Measurements from ENCODE around the gene EAF2.
A peak's percentile ranks its signal among the peaks of the same experiment; 100 is the strongest.

The EAF2 gene

GRCh38 chr3:121821421-121822199, 13.4 kb upstream of the EAF2 start:
- no peak for DNase-seq (ENCODE audit: extremely low read depth, insufficient read length)
- Histone ChIP-seq H3K36me3 (ENCODE audit: control insufficient read depth, insufficient read depth, low read length) (peaks cover 7% of the 10 kb centered on the region), H3K4me3 (replicated peaks; ENCODE audit: low read depth, low read length) (no peak overlapping the region), H3K27me3 (replicated peaks; ENCODE audit: control insufficient read depth, insufficient read depth, low read length) (no peaks in the 10 kb centered on the region)
- TF ChIP-seq CTCF (IDR thresholded peaks at IDR 0.05; ENCODE audit: insufficient read depth, low read length, poor library complexity, severe bottlenecking) = no peak

- Histone ChIP-seq H3K4me3 (replicated peaks; ENCODE audit: low read depth, low read length) (no peak overlapping the region), H3K36me3 (ENCODE audit: control insufficient read depth, insufficient read depth, low read length) (peaks cover 6% of the 10 kb centered on the region), H3K27me3 (replicated peaks; ENCODE audit: control insufficient read depth, insufficient read depth, low read length) (no peaks in the 10 kb centered on the region)
- no peak for DNase-seq (ENCODE audit: extremely low read depth, insufficient read length)
- no peak for TF ChIP-seq CTCF (IDR thresholded peaks at IDR 0.05; ENCODE audit: insufficient read depth, low read length, poor library complexity, severe bottlenecking)
These were observed 12.0 kb upstream of the EAF2 start for GRCh38 chr3:121822973-121823372.

- TF ChIP-seq CTCF (IDR thresholded peaks at IDR 0.05; ENCODE audit: insufficient read depth, low read length, poor library complexity, severe bottlenecking) = no peak
- H3K27me3 ChIP-seq (replicated peaks; ENCODE audit: control insufficient read depth, insufficient read depth, low read length) = no peaks in the 10 kb centered on the region
- peak overlapping the region; percentile 97 for H3K4me3 ChIP-seq (replicated peaks; ENCODE audit: low read depth, low read length)
- H3K36me3 ChIP-seq (ENCODE audit: control insufficient read depth, insufficient read depth, low read length) = no peaks in the 10 kb centered on the region; the same call in none of the 2 replicates
- DNase-seq (ENCODE audit: extremely low read depth, insufficient read length) = no peak
These were observed 795 bp upstream of the EAF2 start for GRCh38 chr3:121834157-121834670.

GRCh38 chr3:121835465-121835801, 424 bp downstream of the EAF2 start:
- DNase-seq (ENCODE audit: extremely low read depth, insufficient read length) = no peak
- H3K27me3 ChIP-seq (replicated peaks; ENCODE audit: control insufficient read depth, insufficient read depth, low read length) = no peaks in the 10 kb centered on the region
- no peaks in the 10 kb centered on the region; the same call in none of the 2 replicates for H3K36me3 ChIP-seq (ENCODE audit: control insufficient read depth, insufficient read depth, low read length)
- TF ChIP-seq CTCF (IDR thresholded peaks at IDR 0.05; ENCODE audit: insufficient read depth, low read length, poor library complexity, severe bottlenecking) = no peak
- peak overlapping the region; percentile 97 for H3K4me3 ChIP-seq (replicated peaks; ENCODE audit: low read depth, low read length)

- Histone ChIP-seq H3K27me3 (replicated peaks; ENCODE audit: control insufficient read depth, insufficient read depth, low read length) (no peaks in the 10 kb centered on the region), H3K4me3 (replicated peaks; ENCODE audit: low read depth, low read length) (peak overlapping the region; percentile 97), H3K36me3 (ENCODE audit: control insufficient read depth, insufficient read depth, low read length) (no peaks in the 10 kb centered on the region; the same call in none of the 2 replicates)
- DNase-seq (ENCODE audit: extremely low read depth, insufficient read length) = no peak
- no peak for TF ChIP-seq CTCF (IDR thresholded peaks at IDR 0.05; ENCODE audit: insufficient read depth, low read length, poor library complexity, severe bottlenecking)
These were observed 1.1 kb downstream of the EAF2 start for GRCh38 chr3:121836064-121836463.
